Heart right ventricle (tissue), 16 donors: ENCODE measurements around the gene MEDAG. TPM values are rescaled to one million over a fixed set of nuclear protein-coding genes. Genes with fewer than 3 reads are reported as not detected.

Experiments used
- ATAC-seq, 8 donors: fragments of 200-7000 bp; cut with Tn5 transposase; one replicate each; pipeline ENCODE4 v1.9.1; 2020; ENCODE audit warnings: mild to moderate bottlenecking in 8 of 8, moderate library complexity in 8 of 8, moderate number of reproducible peaks in 1 of 8
- DNase-seq, 2 donors: peaks; one replicate each; pipeline ENCODE4 v3.0.0-alpha.2; 2020
- H3K27ac ChIP-seq, 10 donors: fragments of 200-600 bp; sonication (generic) in 2 of 10; one replicate each; pipeline versions ENCODE4 v1.5.0 to v1.8.0; 2020 to 2022; ENCODE audit warnings: mild to moderate bottlenecking in 3 of 10
- H3K27me3 ChIP-seq, 7 donors: fragments of 200-600 bp; one replicate each; pipeline ENCODE4 v1.8.0; 2021 to 2022; ENCODE audit warnings: mild to moderate bottlenecking in 2 of 7
- H3K36me3 ChIP-seq, 9 donors: fragments of 200-600 bp; sonication (generic) in 1 of 9; one replicate each; pipeline versions ENCODE4 v1.5.0 to v1.8.0; 2020 to 2022; ENCODE audit warnings: mild to moderate bottlenecking in 2 of 9
- H3K4me1 ChIP-seq, 9 donors: fragments of 200-600 bp; sonication (generic) in 1 of 9; one replicate each; pipeline versions ENCODE4 v1.5.0 to v1.8.0; 2020 to 2022; ENCODE audit warnings: mild to moderate bottlenecking in 4 of 9
- H3K4me3 ChIP-seq, 10 donors: fragments of 200-600 bp; sonication (generic) in 2 of 10; one replicate each; pipeline versions ENCODE4 v1.5.0 to v1.8.0; 2020 to 2022; ENCODE audit warnings: mild to moderate bottlenecking in 7 of 10, moderate library complexity in 2 of 10
- H3K9me3 ChIP-seq, 11 donors: fragments of 200-600 bp in 10 of 11; sonication (generic) in 2 of 11; one replicate each; pipeline versions ENCODE4 v1.5.0 to v1.8.0; 2013 to 2022; ENCODE audit warnings: mild to moderate bottlenecking in 2 of 11, control low read depth in 1 of 11, moderate library complexity in 1 of 11
- WGBS, 2 donors: extraction: QIAGEN DNeasy Blood & Tissue Kit; methylation state at CpG; one replicate each; pipeline ENCODE4 v1.1.7; 2013; ENCODE audit warnings: inconsistent platforms in 1 of 2; 5-methylcytosine and 5-hydroxymethylcytosine counted together
- intact Hi-C, 10 donors: fragments of 100-400 bp; cut with DNase I; formaldehyde crosslinking; loops; one replicate each; pipeline versions ENCODE4 v1.11.1 to v1.14.2; 2022
- polyA plus RNA-seq, 2 donors: library from polyadenylated mRNA; stranded (reverse); fragments of 200-250 nt; gene quantifications; one replicate each; pipeline ENCODE4 v1.2.3, GENCODE V29; 2013
- total RNA-seq, 10 donors: library from RNA; stranded (reverse); fragmentation: NEBNext Ultra II Directional in 3 of 10; extraction: Animal tissue kit (Norgen Biotek cat#: 25700) in 3 of 10; gene quantifications; one replicate each; pipeline versions ENCODE4 v1.2.1 to v1.2.4, GENCODE V29; 2021 to 2023
- TF ChIP-seq, protein P1 (sequence below), 9 donors: fragments of 200-600 bp; sonication (generic) in 2 of 9; IDR thresholded peaks; one replicate each; pipeline versions ENCODE4 v1.5.0 to v1.8.0; 2021 to 2022; ENCODE audit warnings: antibody characterized with exemption in 9 of 9, mild to moderate bottlenecking in 5 of 9, moderate library complexity in 1 of 9
- donor health status: Arrhythmogenic right ventricular cardiomyopathy.
- donor health status: ischemic (EF 13 %, LVEDD 7.1; RV severe dilation, severe dysfunction).
- donor health status: healthy with polysubstance abuse.
- donor health status: DM: no; HTN: yes; CAD: no.
- donor health status: DM: no; HTN: no; CAD: no.
- donor health status: ischemic (EF 25% LVEDD 6.9; RV normal size, moderate dysfunction).
- donor health status: ischemic (EF 25% LVEDD 5.7; RV mildly dilated, moderate dysfunction).
- donor health status: healthy.
- donor health status: DM: yes; HTN: yes; CAD: no.
- donor health status: Ischemic cardiomyopathy.
- donor health status: ischemic (EF 35%, LVEDD 5.7; RV mildly dilated, moderate dysfunction).
- donor health status: nonischemic (EF 11% LVEDD 7.7; RV severe dilation, severe dysfunction).
- donor health status: DM: yes; HTN: yes; CAD: no.
- donor health status: PGD.
- donor health status: ischemic (EF 29% LVEDD 5.4; RV normal size, mild dysfunction).
- donor health status: nonischemic (EF 23%, LVEDD 6.1; RV moderate dilation, normal function).

Gene MEDAG
- total and polyA plus RNA-seq, 12 donors: 3.2 to 22.1 (median 5.5) TPM

DNA sequence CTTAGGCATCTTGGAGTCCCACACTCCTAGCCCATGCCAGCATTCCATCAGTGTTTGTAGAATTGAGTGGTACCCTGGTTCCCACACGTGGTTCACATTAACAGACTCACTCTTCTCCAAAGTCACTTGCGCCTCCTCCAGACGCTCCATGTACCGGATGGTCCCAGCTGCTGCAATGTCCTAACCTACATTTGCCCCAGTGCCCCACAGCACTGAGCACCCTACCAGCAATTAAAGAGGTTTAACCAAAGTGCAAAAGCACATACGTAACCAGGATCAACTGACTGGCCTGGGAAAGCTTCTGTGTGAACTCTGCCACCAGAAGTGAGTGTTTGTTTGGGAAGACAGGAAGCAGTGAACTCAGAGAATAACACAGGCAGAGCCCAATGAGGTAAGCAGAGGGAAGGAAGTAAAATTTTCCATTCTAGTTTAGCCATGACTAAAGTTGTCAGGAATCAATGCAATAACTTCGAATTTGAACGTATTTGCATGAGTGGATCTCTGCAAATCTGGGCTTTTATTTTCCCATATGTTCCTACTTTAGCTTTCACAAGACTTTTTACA is 7.3 kb upstream of the MEDAG start:
- DNase-seq (peak in 1 of 2 donors; percentile 61), ATAC-seq (peak; percentile 79 to 94 (median 87))
- TF ChIP-seq, protein P1, sequence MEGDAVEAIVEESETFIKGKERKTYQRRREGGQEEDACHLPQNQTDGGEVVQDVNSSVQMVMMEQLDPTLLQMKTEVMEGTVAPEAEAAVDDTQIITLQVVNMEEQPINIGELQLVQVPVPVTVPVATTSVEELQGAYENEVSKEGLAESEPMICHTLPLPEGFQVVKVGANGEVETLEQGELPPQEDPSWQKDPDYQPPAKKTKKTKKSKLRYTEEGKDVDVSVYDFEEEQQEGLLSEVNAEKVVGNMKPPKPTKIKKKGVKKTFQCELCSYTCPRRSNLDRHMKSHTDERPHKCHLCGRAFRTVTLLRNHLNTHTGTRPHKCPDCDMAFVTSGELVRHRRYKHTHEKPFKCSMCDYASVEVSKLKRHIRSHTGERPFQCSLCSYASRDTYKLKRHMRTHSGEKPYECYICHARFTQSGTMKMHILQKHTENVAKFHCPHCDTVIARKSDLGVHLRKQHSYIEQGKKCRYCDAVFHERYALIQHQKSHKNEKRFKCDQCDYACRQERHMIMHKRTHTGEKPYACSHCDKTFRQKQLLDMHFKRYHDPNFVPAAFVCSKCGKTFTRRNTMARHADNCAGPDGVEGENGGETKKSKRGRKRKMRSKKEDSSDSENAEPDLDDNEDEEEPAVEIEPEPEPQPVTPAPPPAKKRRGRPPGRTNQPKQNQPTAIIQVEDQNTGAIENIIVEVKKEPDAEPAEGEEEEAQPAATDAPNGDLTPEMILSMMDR (IDR thresholded peaks at IDR 0.05): no peak
- no peaks in the 10 kb centered on the region for H3K9me3 ChIP-seq
- H3K4me1 ChIP-seq: peaks cover 0 to 41% (median 11%) of the 10 kb centered on the region in 9 donors
- H3K36me3 ChIP-seq: no peaks in the 10 kb centered on the region
- H3K27ac ChIP-seq: peak overlapping the region in 8 of 10 donors; percentile 13 to 77 (median 68)
- peaks cover 0 to 13% (median 0%) of the 10 kb centered on the region in 7 donors for H3K27me3 ChIP-seq
- H3K4me3 ChIP-seq: no peak overlapping the region
- intact Hi-C loops: loop anchor here in 1 of 10 donors (10.0 kb wide), 1 partner anchor 146 kb away; no protein-coding TSS in a partner anchor
- 48 to 61% methylated on average over 7 of the region's 7 CpGs for WGBS, 2 donors

- Histone ChIP-seq H3K4me3 (no peak overlapping the region), H3K36me3 (no peaks in the 10 kb centered on the region), H3K9me3 (no peaks in the 10 kb centered on the region), H3K27me3 (peaks cover 0 to 30% (median 4%) of the 10 kb centered on the region in 7 donors), H3K4me1 (peaks cover 0 to 39% (median 11%) of the 10 kb centered on the region in 9 donors), H3K27ac (peak overlapping the region in 2 of 10 donors; percentile 72 to 74)
- intact Hi-C loops: no loop called here
- TF ChIP-seq, protein P1 (IDR thresholded peaks at IDR 0.05): no peak
- ATAC-seq (no peak), DNase-seq (no peak)
- WGBS, 2 donors: 83 to 85% methylated on average over 4 of the region's 4 CpGs
Observed at GRCh38 chr13:30900436-30900835, 5.6 kb upstream of the MEDAG start.

GRCh38 chr13:30900952-30901749 is 4.9 kb upstream of the MEDAG start:
- H3K4me3 ChIP-seq: no peak overlapping the region
- H3K9me3 ChIP-seq: no peaks in the 10 kb centered on the region
- peaks cover 0 to 37% (median 11%) of the 10 kb centered on the region in 7 donors for H3K27me3 ChIP-seq
- H3K4me1 ChIP-seq: peaks cover 3 to 42% (median 14%) of the 10 kb centered on the region in 9 donors
- intact Hi-C loops: no loop called here
- ATAC-seq: no peak
- H3K36me3 ChIP-seq: no peaks in the 10 kb centered on the region
- H3K27ac ChIP-seq: no peak overlapping the region
- 89 to 90% methylated on average over 5 of the region's 5 CpGs for WGBS, 2 donors
- TF ChIP-seq, protein P1 (IDR thresholded peaks at IDR 0.05): no peak
- no peak for DNase-seq

GRCh38 chr13:30904043-30904442 is 2.0 kb upstream of the MEDAG start:
- H3K9me3 ChIP-seq: no peaks in the 10 kb centered on the region
- no peak overlapping the region for H3K27ac ChIP-seq
- DNase-seq (no peak), ATAC-seq (no peak)
- no peak overlapping the region for H3K4me3 ChIP-seq
- peaks cover 12 to 53% (median 28%) of the 10 kb centered on the region in 9 donors for H3K4me1 ChIP-seq
- TF ChIP-seq, protein P1 (IDR thresholded peaks at IDR 0.05): no peak
- intact Hi-C loops: no loop called here
- no peaks in the 10 kb centered on the region for H3K36me3 ChIP-seq
- 92 to 97% methylated on average over 1 of the region's 1 CpG for WGBS, 2 donors
- peaks cover 0 to 56% (median 17%) of the 10 kb centered on the region in 7 donors for H3K27me3 ChIP-seq
